ENCODE results near the gene PTMA. TPM values are rescaled to one million over a fixed set of nuclear protein-coding genes. Genes with fewer than 3 reads are reported as not detected.
"Not testable (repeated sequence)": the region's sequence is repeated elsewhere in the genome, so short reads cannot be mapped to it uniquely, and the experiment has no call there.

The PTMA gene
- polyA plus RNA-seq, 3 donors = 1,062 to 1,127 (median 1,072) TPM

GRCh38 chr2:231749016-231749415 is 40.7 kb downstream of the PTMA start:
- H3K4me1 ChIP-seq (ENCODE audit: control insufficient read depth in 1 of 2, insufficient read depth in 2 of 2, low read length in 2 of 2); H3K9me3 ChIP-seq (replicated peaks in 1 of 2; ENCODE audit: control insufficient read depth in 1 of 2, insufficient read depth in 1 of 2, low read length in 2 of 2); H3K4me3 Mint-ChIP-seq; DNase-seq; H3K4me3 ChIP-seq (replicated peaks in 1 of 3; ENCODE audit: low read depth in 2 of 3, low read length in 3 of 3); intact Hi-C loops (cut with micrococcal nuclease); H3K27me3 ChIP-seq (ENCODE audit: control insufficient read depth in 2 of 2, insufficient read depth in 2 of 2, low read length in 2 of 2); H3K27ac Mint-ChIP-seq; H3K36me3 ChIP-seq (replicated peaks in 1 of 2; ENCODE audit: control insufficient read depth in 1 of 2, insufficient read depth in 2 of 2, low read length in 2 of 2); H3K36me3 Mint-ChIP-seq; H3K27me3 Mint-ChIP-seq (ENCODE audit: low read depth in 3 of 3); H3K4me1 Mint-ChIP-seq; H3K9ac ChIP-seq (ENCODE audit: insufficient read depth, low read length, poor library complexity, severe bottlenecking); H2AFZ ChIP-seq (ENCODE audit: insufficient read depth, low read depth, low read length, poor library complexity, severe bottlenecking); H4K20me1 ChIP-seq (ENCODE audit: insufficient read depth, low read length); H3K79me2 ChIP-seq (ENCODE audit: insufficient read depth, low read length); H3K27ac ChIP-seq (ENCODE audit: low read depth in 1 of 2, low read length in 2 of 2); H3K4me2 ChIP-seq (replicated peaks; ENCODE audit: extremely low read depth, low read length, poor library complexity, severe bottlenecking); H3K9me3 Mint-ChIP-seq: not testable (repeated sequence)
- 97% methylated on average over 9 of the region's 10 CpGs for WGBS (ENCODE audit: insufficient coverage)

DNA sequence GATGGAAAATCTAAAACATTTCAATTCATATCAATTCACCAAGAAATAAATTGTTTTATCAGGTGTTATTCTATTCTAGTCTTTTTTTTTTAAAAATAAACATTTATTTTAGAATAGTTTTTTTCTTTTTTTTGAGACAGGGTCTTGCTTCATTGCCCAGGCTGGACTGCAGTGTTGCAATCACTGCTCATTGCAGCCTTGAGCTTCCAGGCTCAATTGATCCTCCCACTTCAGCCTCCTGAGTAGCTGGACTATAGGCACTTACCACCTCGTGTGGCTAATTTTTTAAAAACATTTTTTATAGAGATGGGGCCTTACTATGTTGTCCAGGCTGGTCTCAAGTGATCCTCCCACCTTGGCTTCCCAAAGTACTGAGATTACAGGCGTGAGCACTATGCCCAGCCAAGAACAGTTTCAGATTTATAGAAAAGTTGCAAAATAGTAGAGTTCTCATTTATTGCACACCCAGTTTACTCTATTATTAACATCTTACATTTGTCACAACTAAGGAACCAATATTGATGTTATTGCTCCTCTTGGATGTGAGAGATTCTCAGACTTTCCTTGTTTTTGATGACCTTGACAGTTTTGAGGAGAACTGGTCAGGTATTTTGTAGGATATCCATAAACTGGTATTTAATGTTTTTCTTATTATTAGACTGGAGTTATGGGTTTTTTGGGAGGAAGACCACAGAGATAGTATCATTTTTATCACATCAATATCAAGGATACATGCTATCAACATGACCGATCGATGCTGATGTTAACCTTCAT is 42.9 kb downstream of the PTMA start:
- Histone ChIP-seq H3K79me2 (ENCODE audit: insufficient read depth, low read length) (no peaks in the 10 kb centered on the region), H3K9ac (ENCODE audit: insufficient read depth, low read length, poor library complexity, severe bottlenecking) (no peak overlapping the region), H4K20me1 (ENCODE audit: insufficient read depth, low read length) (no peaks in the 10 kb centered on the region), H3K4me3 (replicated peaks in 1 of 3; ENCODE audit: low read depth in 2 of 3, low read length in 3 of 3) (no peak overlapping the region), H3K9me3 (replicated peaks in 1 of 2; ENCODE audit: control insufficient read depth in 1 of 2, insufficient read depth in 1 of 2, low read length in 2 of 2) (no peaks in the 10 kb centered on the region), H3K27ac (ENCODE audit: low read depth in 1 of 2, low read length in 2 of 2) (no peak overlapping the region), H3K4me2 (replicated peaks; ENCODE audit: extremely low read depth, low read length, poor library complexity, severe bottlenecking) (no peak overlapping the region), H3K4me1 (ENCODE audit: control insufficient read depth in 1 of 2, insufficient read depth in 2 of 2, low read length in 2 of 2) (no peaks in the 10 kb centered on the region), H3K36me3 (replicated peaks in 1 of 2; ENCODE audit: control insufficient read depth in 1 of 2, insufficient read depth in 2 of 2, low read length in 2 of 2) (no peaks in the 10 kb centered on the region), H2AFZ (ENCODE audit: insufficient read depth, low read depth, low read length, poor library complexity, severe bottlenecking) (no peak overlapping the region), H3K27me3 (ENCODE audit: control insufficient read depth in 2 of 2, insufficient read depth in 2 of 2, low read length in 2 of 2) (no peaks in the 10 kb centered on the region)
- Mint-ChIP-seq H3K27me3 (ENCODE audit: low read depth in 3 of 3) (peaks cover 0 to 3% (median 0%) of the 10 kb centered on the region in 3 donors), H3K27ac (no peak overlapping the region), H3K9me3 (peaks cover 0 to 2% (median 0%) of the 10 kb centered on the region in 7 donors), H3K4me1 (no peaks in the 10 kb centered on the region), H3K36me3 (no peaks in the 10 kb centered on the region), H3K4me3 (no peak overlapping the region)
- TF ChIP-seq CTCF (IDR thresholded peaks at IDR 0.05) = no peak
- no CpG with 5 or more reads among the region's 4 CpGs for WGBS (ENCODE audit: insufficient coverage)
- intact Hi-C loops (cut with micrococcal nuclease) = no loop called here
- DNase-seq = no peak

Data from CD14-positive monocyte (primary cell).